Lower lobe of right lung (tissue), 2 donors: ENCODE results near the gene SLC29A1. TPM values are rescaled to one million over a fixed set of nuclear protein-coding genes. Genes with fewer than 3 reads are reported as not detected.

ENCODE experiments used
- ATAC-seq, 2 donors: fragments of 200-7000 bp; cut with Tn5 transposase; one replicate each; pipeline ENCODE4 v1.9.1; 2020 to 2022; ENCODE audit warnings: mild to moderate bottlenecking in 2 of 2, moderate library complexity in 2 of 2
- DNase-seq: peaks from one replicate; pipeline ENCODE4 v3.0.0-alpha.2; 2020
- H3K27ac ChIP-seq: fragments of 200-600 bp; one replicate; pipeline ENCODE4 v1.8.0; 2022
- H3K27me3 ChIP-seq: fragments of 200-600 bp; one replicate; pipeline ENCODE4 v1.8.0; 2022; ENCODE audit warnings: low read depth
- H3K36me3 ChIP-seq: fragments of 200-600 bp; one replicate; pipeline ENCODE4 v1.8.0; 2022; ENCODE audit warnings: mild to moderate bottlenecking
- H3K4me1 ChIP-seq: fragments of 200-600 bp; one replicate; pipeline ENCODE4 v1.8.0; 2022
- H3K4me3 ChIP-seq: fragments of 200-600 bp; one replicate; pipeline ENCODE4 v1.8.0; 2022; ENCODE audit warnings: mild to moderate bottlenecking
- H3K9me3 ChIP-seq: fragments of 200-600 bp; one replicate; pipeline ENCODE4 v1.8.0; 2022
- intact Hi-C: fragments of 100-400 bp; cut with DNase I; formaldehyde crosslinking; loops from one replicate; pipeline ENCODE4 v1.11.0; 2022
- total RNA-seq: library from RNA; stranded (reverse); fragmentation: NEBNext Ultra II Directional; extraction: Animal tissue kit (Norgen Biotek cat#: 25700); gene quantifications from one replicate; pipeline ENCODE4 v1.2.1, GENCODE V29; 2021
- TF ChIP-seq, protein P1 (sequence below): fragments of 200-600 bp; IDR thresholded peaks from one replicate; pipeline ENCODE4 v1.8.0; 2022; ENCODE audit warnings: antibody characterized with exemption, mild to moderate bottlenecking
- donor health status: DM: no; HTN: yes; CAD: no; lungs with severe emphysema.

The SLC29A1 gene
- total RNA-seq, 1 donor from 2014 or later: 36.2 TPM

DNA sequence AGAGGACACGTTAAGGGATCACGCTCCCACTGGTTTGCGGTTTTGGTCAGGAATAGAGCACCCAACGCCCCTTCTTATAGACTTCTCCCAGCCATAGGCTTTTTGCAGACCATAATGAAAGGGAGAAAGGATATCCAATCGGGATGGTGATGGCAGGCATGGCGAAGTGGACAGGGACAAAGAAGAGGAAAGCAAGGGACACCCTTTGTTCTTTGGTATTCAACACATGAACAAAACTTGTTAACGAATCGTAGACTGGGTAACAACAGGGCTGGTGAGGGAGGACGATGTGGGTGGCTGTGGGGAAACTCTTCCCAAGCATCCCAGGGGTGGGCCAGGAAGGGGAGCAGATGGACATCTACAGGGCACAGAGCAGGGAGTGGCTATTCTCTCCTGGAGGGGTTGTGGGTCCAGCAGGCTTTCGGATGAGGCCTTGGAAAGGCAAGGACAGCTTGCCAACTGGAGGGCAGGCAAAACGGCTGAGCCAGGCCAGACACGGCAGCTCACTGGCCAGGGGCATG is 22.1 kb downstream of the SLC29A1 start:
- DNase-seq: no peak
- H3K27ac ChIP-seq: peak overlapping the region; percentile 95
- H3K4me1 ChIP-seq: peaks cover 29% of the 10 kb centered on the region
- no peaks in the 10 kb centered on the region for H3K9me3 ChIP-seq
- TF ChIP-seq, protein P1, sequence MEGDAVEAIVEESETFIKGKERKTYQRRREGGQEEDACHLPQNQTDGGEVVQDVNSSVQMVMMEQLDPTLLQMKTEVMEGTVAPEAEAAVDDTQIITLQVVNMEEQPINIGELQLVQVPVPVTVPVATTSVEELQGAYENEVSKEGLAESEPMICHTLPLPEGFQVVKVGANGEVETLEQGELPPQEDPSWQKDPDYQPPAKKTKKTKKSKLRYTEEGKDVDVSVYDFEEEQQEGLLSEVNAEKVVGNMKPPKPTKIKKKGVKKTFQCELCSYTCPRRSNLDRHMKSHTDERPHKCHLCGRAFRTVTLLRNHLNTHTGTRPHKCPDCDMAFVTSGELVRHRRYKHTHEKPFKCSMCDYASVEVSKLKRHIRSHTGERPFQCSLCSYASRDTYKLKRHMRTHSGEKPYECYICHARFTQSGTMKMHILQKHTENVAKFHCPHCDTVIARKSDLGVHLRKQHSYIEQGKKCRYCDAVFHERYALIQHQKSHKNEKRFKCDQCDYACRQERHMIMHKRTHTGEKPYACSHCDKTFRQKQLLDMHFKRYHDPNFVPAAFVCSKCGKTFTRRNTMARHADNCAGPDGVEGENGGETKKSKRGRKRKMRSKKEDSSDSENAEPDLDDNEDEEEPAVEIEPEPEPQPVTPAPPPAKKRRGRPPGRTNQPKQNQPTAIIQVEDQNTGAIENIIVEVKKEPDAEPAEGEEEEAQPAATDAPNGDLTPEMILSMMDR: no peak
- H3K4me3 ChIP-seq: peak overlapping the region; percentile 98
- H3K36me3 ChIP-seq: peaks cover 21% of the 10 kb centered on the region
- intact Hi-C loops: no loop called here
- H3K27me3 ChIP-seq: no peaks in the 10 kb centered on the region
- no peak for ATAC-seq

DNA sequence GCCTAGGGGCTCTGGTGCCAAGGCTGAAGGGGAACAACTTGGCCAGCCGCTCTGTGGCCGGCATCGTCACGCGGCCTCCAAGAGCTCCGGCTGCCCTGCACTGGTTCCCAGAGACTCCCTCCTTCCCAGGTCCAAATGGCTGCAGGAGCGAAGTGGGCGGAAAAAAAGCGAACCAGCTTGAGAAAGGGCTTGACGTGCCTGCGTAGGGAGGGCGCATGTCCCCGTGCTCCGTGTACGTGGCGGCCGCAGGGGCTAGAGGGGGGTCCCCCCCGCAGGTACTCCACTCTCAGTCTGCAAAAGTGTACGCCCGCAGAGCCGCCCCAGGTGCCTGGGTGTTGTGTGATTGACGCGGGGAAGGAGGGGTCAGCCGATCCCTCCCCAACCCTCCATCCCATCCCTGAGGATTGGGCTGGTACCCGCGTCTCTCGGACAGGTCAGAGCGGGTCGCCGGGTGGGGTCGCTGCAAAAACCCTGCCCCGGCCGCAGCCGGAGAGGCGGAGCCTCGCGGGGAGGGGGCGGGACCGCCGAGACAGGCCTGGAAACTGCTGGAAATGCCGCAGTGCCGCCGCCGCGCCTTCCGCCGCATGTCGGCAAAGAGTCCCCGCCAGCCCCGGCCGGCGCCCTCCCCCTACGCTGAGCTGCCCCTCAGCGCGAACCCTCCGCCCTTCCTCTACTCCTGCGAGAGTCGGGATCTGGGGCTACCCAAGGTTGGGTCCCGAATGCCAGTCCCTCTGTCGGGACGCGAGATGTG is 22.7 kb downstream of the SLC29A1 start:
- peak overlapping the region; percentile 98 for H3K4me3 ChIP-seq
- peaks cover 33% of the 10 kb centered on the region for H3K4me1 ChIP-seq
- DNase-seq (peak; percentile 93), ATAC-seq (peak; percentile 88 to 89)
- peak overlapping the region; percentile 95 for H3K27ac ChIP-seq
- no peaks in the 10 kb centered on the region for H3K9me3 ChIP-seq
- H3K27me3 ChIP-seq: no peaks in the 10 kb centered on the region
- peaks cover 28% of the 10 kb centered on the region for H3K36me3 ChIP-seq
- TF ChIP-seq, protein P1: peak; percentile 24
- intact Hi-C loops: no loop called here

DNA sequence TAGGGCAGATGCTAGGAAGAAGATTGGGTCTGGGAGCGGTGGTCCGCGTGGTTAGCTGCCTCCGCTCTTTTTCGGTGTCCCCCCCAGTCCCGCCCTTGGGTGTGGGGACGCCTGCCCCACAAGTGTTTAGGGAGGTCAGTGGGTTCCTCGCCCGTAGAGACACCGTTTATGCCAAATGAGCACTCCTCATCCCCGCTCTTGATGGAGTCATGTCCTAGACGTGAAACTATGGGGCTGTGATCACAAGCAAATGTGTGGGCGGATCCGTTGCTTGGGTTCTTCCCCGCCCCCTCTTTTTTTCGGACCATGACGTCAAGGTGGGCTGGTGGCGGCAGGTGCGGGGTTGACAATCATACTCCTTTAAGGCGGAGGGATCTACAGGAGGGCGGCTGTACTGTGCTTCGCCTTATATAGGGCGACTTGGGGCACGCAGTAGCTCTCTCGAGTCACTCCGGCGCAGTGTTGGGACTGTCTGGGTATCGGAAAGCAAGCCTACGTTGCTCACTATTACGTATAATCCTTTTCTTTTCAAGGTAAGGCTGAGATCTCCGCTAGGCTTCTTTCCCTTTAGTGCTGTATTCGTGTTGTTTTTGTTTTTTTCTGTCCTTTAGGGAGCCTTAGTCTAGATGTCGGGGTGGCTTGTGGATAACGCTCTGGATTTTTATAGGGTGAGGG is 23.4 kb downstream of the SLC29A1 start, which contains the start of gene HSP90AB1:
Gene HSP90AB1, plus strand, starts transcription at position 439 of the 675 bp plus-strand sequence. CDS start 1,529 bp downstream, outside the sequence.
- Histone ChIP-seq H3K9me3 (no peaks in the 10 kb centered on the region), H3K4me1 (peaks cover 33% of the 10 kb centered on the region), H3K27me3 (no peaks in the 10 kb centered on the region), H3K4me3 (peak within 1 kb of the TSS; percentile 98), H3K27ac (peak within 1 kb of the TSS; percentile 95), H3K36me3 (peaks cover 35% of the 10 kb centered on the region)
- peak; percentile 96 for DNase-seq
- intact Hi-C loops: no loop called here
- ATAC-seq: peak; percentile 92 to 95
- TF ChIP-seq, protein P1: no peak

DNA sequence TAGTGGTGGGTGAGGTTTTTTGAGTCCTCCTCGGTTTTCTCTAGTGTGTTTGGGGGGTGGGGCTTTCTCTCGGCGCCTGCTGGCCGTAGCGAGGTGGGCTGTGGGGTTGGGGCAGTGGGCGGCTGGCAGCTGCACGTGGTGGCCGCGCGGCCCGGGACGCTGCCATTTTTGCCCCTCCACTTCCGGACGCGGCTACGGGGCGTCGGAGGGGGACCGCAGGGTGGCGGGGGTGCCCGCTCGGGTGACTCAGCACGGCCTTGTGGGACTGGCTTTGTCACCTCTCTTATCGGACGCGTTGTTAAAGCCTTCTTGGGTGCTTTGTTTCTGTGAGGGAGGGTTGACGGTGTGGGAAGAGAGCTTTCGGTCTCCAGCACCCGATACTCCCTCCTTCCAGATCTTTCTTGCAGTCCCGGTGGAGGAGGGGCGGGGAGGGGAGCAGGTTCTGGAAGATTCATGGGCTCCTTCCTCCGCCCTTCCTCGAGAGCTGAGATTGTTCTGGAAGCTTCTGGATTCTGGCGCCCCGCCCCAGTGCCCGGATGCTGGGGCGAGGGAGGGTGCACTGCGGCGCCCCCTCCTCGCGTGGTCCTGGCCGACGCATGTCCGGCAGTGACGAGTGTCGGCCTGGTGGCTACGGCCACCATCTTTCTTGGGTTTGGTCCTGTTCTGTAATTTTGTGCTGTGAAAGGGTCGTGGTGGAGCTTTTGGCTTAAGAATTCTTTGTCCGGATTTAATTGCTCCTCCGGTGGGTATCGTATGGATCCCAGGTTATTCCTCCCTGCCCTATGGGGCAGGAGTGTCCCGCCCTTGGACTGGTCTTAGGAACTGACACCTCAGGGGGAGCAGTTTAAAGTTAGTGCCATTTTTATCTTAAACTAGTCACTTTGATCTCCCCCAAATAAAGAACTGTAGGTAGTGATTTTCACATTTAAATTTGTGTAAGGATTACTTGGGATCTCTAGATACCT is 24.2 kb downstream of the SLC29A1 start:
- peak; percentile 72 to 74 for ATAC-seq
- intact Hi-C loops: no loop called here
- peaks cover 40% of the 10 kb centered on the region for H3K4me1 ChIP-seq

More for the DNA sequence above, 24.2 kb downstream of the SLC29A1 start:
- peak; percentile 84 for DNase-seq
- Histone ChIP-seq H3K36me3 (peaks cover 43% of the 10 kb centered on the region), H3K9me3 (no peaks in the 10 kb centered on the region), H3K4me3 (peak overlapping the region; percentile 98), H3K27ac (peak overlapping the region; percentile 95), H3K27me3 (no peaks in the 10 kb centered on the region)
- TF ChIP-seq, protein P1: no peak
